ENCODE results near the gene PYM1. TPM values are rescaled to one million over a fixed set of nuclear protein-coding genes. Genes with fewer than 3 reads are reported as not detected.

Gene PYM1
- total and polyA plus RNA-seq, 2 of the 13 experiments (the other 11 are each of a cell fraction or from before 2014, with no cell fraction given): 44.0 to 51.8 TPM

DNA sequence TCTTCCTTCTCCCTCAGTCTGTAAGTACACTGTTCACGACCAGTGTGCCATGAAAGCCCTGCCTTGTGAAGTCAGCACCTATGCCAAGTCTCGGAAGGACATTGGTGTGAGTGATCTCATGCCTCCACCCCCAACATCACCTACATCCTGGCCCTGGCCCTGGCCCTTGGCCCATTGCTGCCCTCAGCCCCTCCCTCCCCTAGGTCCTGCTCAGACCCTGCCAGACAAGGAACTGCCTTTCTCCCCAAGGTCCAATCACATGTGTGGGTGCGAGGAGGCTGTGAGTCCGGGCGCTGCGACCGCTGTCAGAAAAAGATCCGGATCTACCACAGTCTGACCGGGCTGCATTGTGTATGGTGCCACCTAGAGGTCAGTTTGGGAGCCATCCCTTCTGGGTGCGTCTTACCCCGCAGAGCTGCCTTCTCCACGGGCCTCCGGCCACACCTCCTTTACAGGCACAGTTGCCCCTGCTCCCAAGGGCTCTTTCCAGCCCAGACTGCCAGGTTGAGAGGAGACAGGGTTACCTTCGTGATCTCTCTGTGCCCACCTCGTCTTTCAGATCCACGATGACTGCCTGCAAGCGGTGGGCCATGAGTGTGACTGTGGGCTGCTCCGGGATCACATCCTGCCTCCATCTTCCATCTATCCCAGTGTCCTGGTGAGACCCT is 12.5 kb upstream of the PYM1 start (continued):
- TF ChIP-seq NFYB (CRISPR knock-in tag; IDR thresholded peaks at IDR 0.05) (no peak), GPN1 (CRISPR knock-in tag; IDR thresholded peaks at IDR 0.05; ENCODE audit: borderline replicate concordance) (no peak), SRF (IDR thresholded peaks at IDR 0.05; ENCODE audit: low read depth, low read length) (no peak), ZNF263 (CRISPR knock-in tag; IDR thresholded peaks at IDR 0.05) (no peak), ZNF75D (CRISPR knock-in tag; IDR thresholded peaks at IDR 0.05; ENCODE audit: borderline replicate concordance) (no peak), POGK (CRISPR knock-in tag; conservative IDR thresholded peaks at IDR 0.05) (no peak), ZNF225 (CRISPR knock-in tag; IDR thresholded peaks at IDR 0.05) (0 out of 2 replicates have a peak, but pooled peaks have one; percentile 19), RELA (CRISPR knock-in tag; IDR thresholded peaks at IDR 0.05) (no peak), ZMYM4 (CRISPR knock-in tag; IDR thresholded peaks at IDR 0.05) (peak; percentile 34; the same call in 1 of the 2 replicates), FOXC1 (CRISPR knock-in tag; IDR thresholded peaks at IDR 0.05; ENCODE audit: borderline replicate concordance) (0 out of 2 replicates have a peak, but pooled peaks have one; percentile 51), ZSCAN20 (CRISPR knock-in tag; IDR thresholded peaks at IDR 0.05; ENCODE audit: borderline replicate concordance) (no peak), KMT2A (CRISPR knock-in tag; IDR thresholded peaks at IDR 0.05) (no peak), IKZF5 (CRISPR knock-in tag; IDR thresholded peaks at IDR 0.05) (0 out of 2 replicates have a peak, but pooled peaks have one; percentile 39), GLI4 (CRISPR knock-in tag; IDR thresholded peaks at IDR 0.05; ENCODE audit: borderline replicate concordance) (no peak), PRDM15 (CRISPR knock-in tag; IDR thresholded peaks at IDR 0.05) (no peak), NR1H2 (CRISPR knock-in tag; IDR thresholded peaks at IDR 0.05; ENCODE audit: borderline replicate concordance, low read depth) (no peak), JARID2 (CRISPR knock-in tag; IDR thresholded peaks at IDR 0.05; ENCODE audit: insufficient replicate concordance) (no peak)
- TF ChIP-seq, protein P1, sequence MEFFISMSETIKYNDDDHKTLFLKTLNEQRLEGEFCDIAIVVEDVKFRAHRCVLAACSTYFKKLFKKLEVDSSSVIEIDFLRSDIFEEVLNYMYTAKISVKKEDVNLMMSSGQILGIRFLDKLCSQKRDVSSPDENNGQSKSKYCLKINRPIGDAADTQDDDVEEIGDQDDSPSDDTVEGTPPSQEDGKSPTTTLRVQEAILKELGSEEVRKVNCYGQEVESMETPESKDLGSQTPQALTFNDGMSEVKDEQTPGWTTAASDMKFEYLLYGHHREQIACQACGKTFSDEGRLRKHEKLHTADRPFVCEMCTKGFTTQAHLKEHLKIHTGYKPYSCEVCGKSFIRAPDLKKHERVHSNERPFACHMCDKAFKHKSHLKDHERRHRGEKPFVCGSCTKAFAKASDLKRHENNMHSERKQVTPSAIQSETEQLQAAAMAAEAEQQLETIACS (CRISPR knock-in tag; IDR thresholded peaks at IDR 0.05): no peak
- TF ChIP-seq, protein P2, sequence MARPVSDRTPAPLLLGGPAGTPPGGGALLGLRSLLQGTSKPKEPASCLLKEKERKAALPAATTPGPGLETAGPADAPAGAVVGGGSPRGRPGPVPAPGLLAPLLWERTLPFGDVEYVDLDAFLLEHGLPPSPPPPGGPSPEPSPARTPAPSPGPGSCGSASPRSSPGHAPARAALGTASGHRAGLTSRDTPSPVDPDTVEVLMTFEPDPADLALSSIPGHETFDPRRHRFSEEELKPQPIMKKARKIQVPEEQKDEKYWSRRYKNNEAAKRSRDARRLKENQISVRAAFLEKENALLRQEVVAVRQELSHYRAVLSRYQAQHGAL (CRISPR knock-in tag; IDR thresholded peaks at IDR 0.05; ENCODE audit: not compliant biosample characterization): no peak
- TF ChIP-seq, protein P3, sequence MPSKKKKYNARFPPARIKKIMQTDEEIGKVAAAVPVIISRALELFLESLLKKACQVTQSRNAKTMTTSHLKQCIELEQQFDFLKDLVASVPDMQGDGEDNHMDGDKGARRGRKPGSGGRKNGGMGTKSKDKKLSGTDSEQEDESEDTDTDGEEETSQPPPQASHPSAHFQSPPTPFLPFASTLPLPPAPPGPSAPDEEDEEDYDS (CRISPR knock-in tag; IDR thresholded peaks at IDR 0.05): peak; percentile 36; the same call in 1 of the 2 replicates

All from HepG2 (cell line).